Bone marrow (tissue), 2 donors: ENCODE measurements around the gene PPP1R7.

ENCODE experiments used
- DNase-seq, 2 donors: peaks; one replicate each; lab custom pipeline; 2025; lab: John Stamatoyannopoulos, UW

PPP1R7 gene

GRCh38 chr2:241214766-241215165, 64.5 kb downstream of the PPP1R7 start:
- no peak for DNase-seq

GRCh38 chr2:241215421-241215820, 65.2 kb downstream of the PPP1R7 start:
- DNase-seq = no peak

- no peak for DNase-seq
Observed at GRCh38 chr2:241216211-241216761, 66.0 kb downstream of the PPP1R7 start.

- DNase-seq = no peak
Observed at GRCh38 chr2:241217320-241218031, 67.2 kb downstream of the PPP1R7 start.

GRCh38 chr2:241218131-241219029, 68.1 kb downstream of the PPP1R7 start:
- no peak for DNase-seq

GRCh38 chr2:241219030-241219382, 68.7 kb downstream of the PPP1R7 start:
- no peak for DNase-seq

- no peak for DNase-seq
Observed at GRCh38 chr2:241219856-241220356, 69.6 kb downstream of the PPP1R7 start.

- no peak for DNase-seq
Observed at GRCh38 chr2:241223211-241224017, 73.1 kb downstream of the PPP1R7 start.

- DNase-seq = no peak
Observed at GRCh38 chr2:241224018-241224850, 74.0 kb downstream of the PPP1R7 start.

- DNase-seq = no peak
Observed at GRCh38 chr2:241224851-241225438, 74.7 kb downstream of the PPP1R7 start.

GRCh38 chr2:241225545-241225944, 75.3 kb downstream of the PPP1R7 start:
- no peak for DNase-seq

GRCh38 chr2:241225983-241226382, 75.7 kb downstream of the PPP1R7 start:
- no peak for DNase-seq

GRCh38 chr2:241226723-241227572, 76.7 kb downstream of the PPP1R7 start:
- DNase-seq = no peak

- no peak for DNase-seq
Observed at GRCh38 chr2:241227594-241227993, 77.3 kb downstream of the PPP1R7 start.

- no peak for DNase-seq
Observed at GRCh38 chr2:241228081-241228859, 78.0 kb downstream of the PPP1R7 start.

GRCh38 chr2:241228860-241229516, 78.7 kb downstream of the PPP1R7 start:
- DNase-seq = no peak

- DNase-seq = no peak
Observed at GRCh38 chr2:241229563-241230401, 79.5 kb downstream of the PPP1R7 start.
